Ovary (tissue), 3 donors: ENCODE results near the gene FRY.

Source experiments
- CTCF ChIP-seq, 3 donors: fragments of 450-650 bp in 2 of 3; fragments of 200-600 bp in 1 of 3; IDR thresholded peaks; one replicate each; pipeline versions ENCODE4 v1.5.1 to v1.8.0; 2016 to 2022; ENCODE audit warnings: antibody characterized with exemption in 3 of 3, mild to moderate bottlenecking in 1 of 3
- EP300 ChIP-seq: sonication (generic); formaldehyde crosslinking; IDR thresholded peaks from one replicate; pipeline ENCODE4 v1.6.1; 2017; ENCODE audit warnings: antibody characterized with exemption
- POLR2A ChIP-seq: fragments of 450-650 bp; IDR thresholded peaks from one replicate; pipeline ENCODE4 v1.6.1; 2017; ENCODE audit warnings: antibody characterized with exemption, mild to moderate bottlenecking, moderate library complexity
- donor health status: DM: no; HTN: no; CAD: no.

- TF ChIP-seq CTCF (IDR thresholded peaks at IDR 0.05) (no peak), EP300 (no peak), POLR2A (no peak)
Measured at GRCh38 chr13:32175943-32176342, 144.4 kb downstream of the FRY start.
